HepG2 (cell line): ENCODE measurements around the gene SPTBN5. TPM values are rescaled to one million over a fixed set of nuclear protein-coding genes. Genes with fewer than 3 reads are reported as not detected.

ENCODE experiments used
- ATAC-seq: fragments of 200-7000 bp; cut with Tn5 transposase; 3 replicates; pipeline ENCODE4 v1.9.1; 2020; ENCODE audit warnings: mild to moderate bottlenecking, moderate library complexity
- BruUV-seq: library from RNA; stranded (reverse); fragments of 400-500 nt; replicated peaks from 2 replicates; lab custom pipeline; 2021; lab: Mats Ljungman, UMichigan
- CTCF ChIA-PET: fragments of 300-600 bp; formaldehyde crosslinking; extraction: SDS; loops from one replicate; lab custom pipeline; 2021; ENCODE audit warnings: low total read pairs, inconsistent platforms, low intra/inter-chr PET ratio; lab: Yijun Ruan, JAX
- POLR2A ChIA-PET: fragments of 350-600 bp; sonication (Branson Sonifier 250); formaldehyde crosslinking; loops from one replicate; lab custom pipeline; 2020; ENCODE audit warnings: antibody characterized with exemption, inconsistent platforms; lab: Yijun Ruan, JAX
- DNase-seq: peaks from one replicate; pipeline ENCODE4 v3.0.0-alpha.2; 2015; ENCODE audit warnings: low spot score
- FAIRE-seq: peaks from 3 replicates; lab custom pipeline; 2011; peaks lifted over from hg19 to GRCh38; lab: Jason Lieb, UNC
- H2AFZ ChIP-seq: one replicate; pipeline ENCODE4 v1.6.1; 2011; ENCODE audit warnings: low read length, inconsistent platforms
- H3K27ac ChIP-seq: fragments of 300-600 bp; 3 replicates; pipeline ENCODE4 v1.8.0; 2011; ENCODE audit warnings: mixed run types, mild to moderate bottlenecking, mixed read lengths, low read length, inconsistent platforms; ENCODE audit not compliant: insufficient read depth; ENCODE audit errors: extremely low read length
- H3K27me3 ChIP-seq, 2 experiments: fragments of 200-600 bp in 1 of 2; 2 replicates in 1 of 2; 3 replicates in 1 of 2; pipeline versions ENCODE4 v1.6.0 to v1.8.0; 2011; ENCODE audit warnings: low read length in 2 of 2, mild to moderate bottlenecking in 2 of 2, moderate library complexity in 2 of 2, inconsistent platforms in 1 of 2; ENCODE audit not compliant: insufficient read depth in 2 of 2, control insufficient read depth in 1 of 2
- H3K36me3 ChIP-seq, 2 experiments: fragments of 200-600 bp in 1 of 2; replicated peaks in 1 of 2; 2 replicates in 1 of 2; 3 replicates in 1 of 2; pipeline versions ENCODE4 v1.5.1 to v1.8.0; 2011; ENCODE audit warnings: low read length in 2 of 2, inconsistent platforms in 1 of 2; ENCODE audit not compliant: insufficient read depth in 2 of 2, control insufficient read depth in 1 of 2
- H3K4me1 ChIP-seq: 2 replicates; pipeline ENCODE4 v1.5.1; 2012; ENCODE audit warnings: low read length, inconsistent platforms; ENCODE audit not compliant: insufficient read depth
- H3K4me2 ChIP-seq: 2 replicates; pipeline ENCODE4 v1.6.0; 2011; ENCODE audit warnings: low read depth, low read length, inconsistent platforms
- H3K4me3 ChIP-seq, 3 experiments: fragments of 200-600 bp in 1 of 3; sonication (generic), shearing (Covaris generic) in 1 of 3; replicated peaks in 1 of 3; 2 replicates each; pipeline ENCODE4 v1.5.1; 2011 to 2016; ENCODE audit warnings: low read length in 3 of 3, inconsistent platforms in 2 of 3, low read depth in 2 of 3, mild to moderate bottlenecking in 2 of 3, control low read depth in 1 of 3, mixed read lengths in 1 of 3; ENCODE audit not compliant: insufficient read depth in 1 of 3
- H3K79me2 ChIP-seq: one replicate; pipeline ENCODE4 v1.6.1; 2011; ENCODE audit warnings: low read length, inconsistent platforms; ENCODE audit not compliant: insufficient read depth
- H3K9ac ChIP-seq: 2 replicates; pipeline ENCODE4 v1.6.0; 2011; ENCODE audit warnings: mild to moderate bottlenecking, low read depth, low read length, inconsistent platforms; ENCODE audit not compliant: insufficient read depth
- H3K9me3 ChIP-seq: 2 replicates; pipeline ENCODE4 v1.5.1; 2012; ENCODE audit warnings: mild to moderate bottlenecking, low read length
- H4K20me1 ChIP-seq: 2 replicates; pipeline ENCODE4 v1.6.0; 2011; ENCODE audit warnings: inconsistent platforms, mild to moderate bottlenecking, low read length, moderate library complexity; ENCODE audit not compliant: insufficient read depth
- FOSL2 ChIP-seq: sonication (generic); formaldehyde crosslinking; IDR thresholded peaks from 2 replicates; pipeline ENCODE4 v1.4.0; 2020; ENCODE audit warnings: missing genetic modification reagents
- KMT2A ChIP-seq: sonication (generic); formaldehyde crosslinking; IDR thresholded peaks from 2 replicates; pipeline ENCODE4 v1.4.0; 2020; ENCODE audit warnings: missing genetic modification reagents
- PPARG ChIP-seq: conservative IDR thresholded peaks from 2 replicates; pipeline ENCODE4 v1.6.1; 2016; ENCODE audit warnings: missing biosample characterization, missing genetic modification reagents
- PRDM4 ChIP-seq: sonication (generic); formaldehyde crosslinking; IDR thresholded peaks from 2 replicates; pipeline ENCODE4 v1.9.0; 2021; ENCODE audit warnings: missing genetic modification reagents, borderline replicate concordance
- RAD51 ChIP-seq: fragments of 450-650 bp; IDR thresholded peaks from 2 replicates; pipeline ENCODE4 v1.6.1; 2016; ENCODE audit warnings: borderline replicate concordance
- SIN3A ChIP-seq: IDR thresholded peaks from 2 replicates; pipeline ENCODE4 v1.6.1; 2011; ENCODE audit warnings: low read depth, mild to moderate bottlenecking, control low read depth, low read length, borderline replicate concordance
- TBL1XR1 ChIP-seq: fragments of 150-350 bp; IDR thresholded peaks from 2 replicates; pipeline ENCODE4 v1.6.1; 2014; ENCODE audit warnings: borderline replicate concordance, low read length; ENCODE audit not compliant: partially characterized antibody
- ZBTB4 ChIP-seq: sonication (generic); formaldehyde crosslinking; IDR thresholded peaks from 2 replicates; pipeline ENCODE4 v1.4.0; 2020; ENCODE audit warnings: missing genetic modification reagents, mild to moderate bottlenecking, borderline replicate concordance
- ZBTB7B ChIP-seq: sonication (generic); formaldehyde crosslinking; IDR thresholded peaks from 2 replicates; pipeline ENCODE4 v1.4.0; 2020; ENCODE audit warnings: missing genetic modification reagents
- ZNF17 ChIP-seq: sonication (generic); formaldehyde crosslinking; IDR thresholded peaks from 2 replicates; pipeline ENCODE4 v1.5.0; 2020; ENCODE audit warnings: mild to moderate bottlenecking, missing genetic modification reagents
- ZNF329 ChIP-seq: sonication (generic); formaldehyde crosslinking; IDR thresholded peaks from 2 replicates; pipeline ENCODE4 v1.9.0; 2021; ENCODE audit warnings: low read depth, mild to moderate bottlenecking, missing genetic modification reagents
- ZNF362 ChIP-seq: sonication (generic); formaldehyde crosslinking; IDR thresholded peaks from 2 replicates; pipeline ENCODE4 v1.4.0; 2020; ENCODE audit warnings: missing genetic modification reagents, mild to moderate bottlenecking, borderline replicate concordance
- ZNF446 ChIP-seq: sonication (generic); formaldehyde crosslinking; IDR thresholded peaks from 2 replicates; pipeline ENCODE4 v1.5.0; 2020; ENCODE audit warnings: mild to moderate bottlenecking, missing genetic modification reagents
- ZNF792 ChIP-seq: IDR thresholded peaks from 2 replicates; pipeline ENCODE4 v1.6.1; 2016
- WGBS: methylation state at CpG from one replicate; pipeline ENCODE4 v1.1.6; 2017; ENCODE audit warnings: low lambda C conversion rate; 5-methylcytosine and 5-hydroxymethylcytosine counted together
- in situ Hi-C: cut with HindIII; loops from 2 replicates; pipeline ENCODE4 v1.10.0; 2017; ENCODE audit warnings: low pct_unique_long_range_greater_than_20kb; ENCODE audit not compliant: extremely low pct_ligation_motif_present
- intact Hi-C: fragments of 100-400 bp; cut with micrococcal nuclease; formaldehyde crosslinking; loops from one replicate; pipeline ENCODE4 v1.10.0; 2022; ENCODE audit not compliant: unreplicated experiment
- polyA plus RNA-seq, 8 experiments: library from polyadenylated mRNA; depleted of rRNA in 3 of 8; stranded (reverse) in 7 of 8; unstranded in 1 of 8; fragments of >200 nt; fragmentation: Illumina TruSeq in 4 of 8; extraction: Trizol in 4 of 8; gene quantifications; 2 replicates each; pipeline versions ENCODE4 v1.2.1 to v1.2.3, GENCODE V29; 2011 to 2016; ENCODE audit warnings: low read depth in 4 of 8, missing spikeins in 1 of 8, mixed read lengths in 1 of 8; ENCODE audit not compliant: insufficient read depth in 1 of 8
- total RNA-seq, 5 experiments: library from RNA; depleted of rRNA; stranded (reverse); fragments of >200 nt; fragmentation: Illumina TruSeq; extraction: Trizol; gene quantifications; 2 replicates each; pipeline ENCODE4 v1.2.3, GENCODE V29; 2016; ENCODE audit warnings: low read depth in 1 of 5

Gene SPTBN5
- total and polyA plus RNA-seq, 2 of the 13 experiments (the other 11 are each of a cell fraction or from before 2014, with no cell fraction given) = 0.01 to 0.07 TPM

GRCh38 chr15:41913256-41913655 lies 19.4 kb upstream of the SPTBN5 start:
- in situ Hi-C loops = no loop called here

More at GRCh38 chr15:41913256-41913655, 19.4 kb upstream of the SPTBN5 start:
- CTCF ChIA-PET = no interaction called here
- H3K79me2 ChIP-seq = no peaks in the 10 kb centered on the region
- no peak for DNase-seq
- no peak overlapping the region for H2AFZ ChIP-seq
- no peak for ATAC-seq
- no peak for FAIRE-seq
- no peaks in the 10 kb centered on the region for H4K20me1 ChIP-seq
- peaks cover 4 to 15% of the 10 kb centered on the region in 2 experiments; a peak in 4 of 5 replicates for H3K36me3 ChIP-seq
- TF ChIP-seq ZNF792 (CRISPR knock-in tag) (no peak), RAD51 (no peak), KMT2A (CRISPR knock-in tag) (no peak), ZNF362 (CRISPR knock-in tag) (no peak), ZBTB7B (CRISPR knock-in tag) (no peak), PRDM4 (CRISPR knock-in tag) (no peak), ZNF446 (CRISPR knock-in tag) (no peak), SIN3A (no peak), PPARG (CRISPR knock-in tag) (no peak), FOSL2 (CRISPR knock-in tag) (no peak), ZBTB4 (CRISPR knock-in tag) (no peak), TBL1XR1 (no peak), ZNF17 (no peak), ZNF329 (CRISPR knock-in tag) (no peak)
- H3K27me3 ChIP-seq = no peaks in the 10 kb centered on the region
- no peak overlapping the region for H3K4me3 ChIP-seq
- H3K4me2 ChIP-seq = no peak overlapping the region
- POLR2A ChIA-PET = no interaction called here
- H3K9ac ChIP-seq = no peak overlapping the region
- intact Hi-C loops = no loop called here
- H3K4me1 ChIP-seq = no peaks in the 10 kb centered on the region
- no peak overlapping the region for H3K27ac ChIP-seq
- BruUV-seq = no TSS peak
- no peaks in the 10 kb centered on the region for H3K9me3 ChIP-seq
- WGBS = 71% methylated on average over 3 of the region's 3 CpGs
